Activated T-helper 1 cell treated with Interleukin-2 at 50 U/mL for 16 hours (primary cell): ENCODE data around the gene MYO1A.
"Not testable (repeated sequence)": the region's sequence is repeated elsewhere in the genome, so short reads cannot be mapped to it uniquely, and the experiment has no call there.

Source experiments
- DNase-seq: peaks from one replicate; pipeline ENCODE4 v3.0.0-alpha.2; 2020; ENCODE audit warnings: low read depth

MYO1A gene

DNA sequence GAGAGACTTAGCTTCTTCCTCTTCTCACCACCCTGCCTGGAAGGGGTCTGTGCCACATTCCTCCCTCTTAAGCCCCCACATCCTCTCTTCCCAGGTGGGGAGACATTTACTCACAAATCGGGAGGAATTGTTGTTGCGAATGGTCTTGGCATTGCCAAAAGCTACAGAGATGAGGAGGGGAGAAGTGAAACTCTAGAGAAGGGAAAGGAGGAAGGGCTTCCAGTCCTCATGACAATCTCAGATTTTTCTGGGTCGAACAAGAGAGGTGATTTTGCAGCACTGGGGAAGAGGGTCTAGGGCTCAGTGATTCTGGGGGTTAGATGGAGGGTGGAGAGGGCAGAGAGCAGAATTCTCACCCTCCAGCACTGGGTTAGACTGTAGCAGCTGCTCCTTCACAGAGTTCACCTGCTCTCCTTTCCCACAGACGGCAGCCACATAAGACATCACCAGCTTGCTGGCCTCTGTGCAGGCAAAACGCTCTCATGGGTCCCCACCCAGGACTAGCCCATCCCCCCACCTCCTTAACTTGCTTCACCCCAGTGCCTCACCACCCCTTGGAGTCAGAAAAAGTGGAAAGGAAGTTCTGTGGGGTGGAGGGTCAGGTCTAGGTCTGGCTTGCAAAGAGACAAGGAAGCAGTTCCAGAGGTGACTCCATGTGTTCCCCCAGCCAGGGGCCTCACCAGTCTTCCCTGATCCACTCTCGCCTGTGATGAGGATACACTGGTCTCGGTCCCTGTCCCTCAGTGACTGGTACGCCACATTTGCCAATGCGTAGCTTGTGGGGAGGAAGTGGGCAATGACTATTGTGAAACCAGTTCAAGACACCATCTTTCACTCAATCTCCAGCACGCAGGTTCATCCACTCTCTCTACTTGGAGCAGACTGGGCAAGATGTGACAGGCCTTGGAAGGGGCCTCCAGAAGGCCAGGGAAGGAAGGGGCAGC is 2.7 kb downstream of the MYO1A start:
- DNase-seq: no peak

DNA sequence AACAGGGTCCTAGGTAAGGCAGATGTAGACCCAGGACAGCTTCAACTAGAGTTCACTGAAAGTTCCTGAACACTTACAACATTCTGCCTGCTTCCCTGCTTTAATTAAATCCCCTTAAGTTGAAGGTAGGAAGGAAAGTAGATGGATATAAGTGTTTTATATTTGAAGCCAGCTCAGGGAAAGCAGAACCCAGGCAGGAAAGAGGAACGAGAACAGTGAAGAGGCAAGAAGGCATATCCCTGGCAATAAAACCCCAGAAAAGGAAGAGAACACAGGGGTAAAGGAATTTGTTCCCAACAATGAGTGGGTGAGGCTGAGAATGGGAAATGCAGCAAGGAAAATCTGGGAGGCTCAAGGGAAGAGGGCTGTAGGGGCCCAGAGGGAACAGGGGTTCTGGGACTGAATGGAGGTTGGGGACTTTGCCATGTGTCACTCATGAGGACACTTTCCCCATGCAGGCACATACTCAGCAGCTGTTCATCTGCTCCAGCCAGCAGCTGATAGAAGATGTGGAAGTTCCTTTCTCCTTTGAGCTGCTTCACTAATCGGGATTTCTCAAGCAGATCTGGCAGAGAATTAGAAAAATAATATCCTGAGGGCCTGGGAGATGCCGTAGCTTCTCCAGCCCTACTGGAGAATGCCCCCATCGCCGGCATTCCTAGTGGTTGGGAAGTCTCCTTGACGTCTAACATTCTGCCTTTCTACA is 3.7 kb downstream of the MYO1A start:
- DNase-seq: no peak

DNA sequence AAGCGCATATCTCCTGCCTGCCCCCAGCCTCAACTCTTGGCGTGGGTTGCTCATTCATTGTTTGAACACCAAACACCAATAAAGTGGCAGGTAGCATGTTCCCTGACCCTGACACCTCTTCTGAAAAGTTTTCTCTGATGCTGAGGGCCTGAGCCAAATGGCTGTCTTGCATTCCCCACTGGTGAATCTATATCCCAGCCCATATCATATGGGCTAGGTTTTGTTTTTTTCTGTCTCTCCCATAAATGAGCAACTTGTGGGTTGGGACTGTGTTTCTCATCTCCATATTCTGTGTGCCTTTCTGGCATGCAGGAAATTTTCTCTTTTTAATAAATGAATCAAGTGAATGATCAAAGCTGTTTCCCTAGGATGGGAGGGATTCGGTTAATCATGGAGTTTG is 5.0 kb downstream of the MYO1A start:
- DNase-seq: no peak

DNA sequence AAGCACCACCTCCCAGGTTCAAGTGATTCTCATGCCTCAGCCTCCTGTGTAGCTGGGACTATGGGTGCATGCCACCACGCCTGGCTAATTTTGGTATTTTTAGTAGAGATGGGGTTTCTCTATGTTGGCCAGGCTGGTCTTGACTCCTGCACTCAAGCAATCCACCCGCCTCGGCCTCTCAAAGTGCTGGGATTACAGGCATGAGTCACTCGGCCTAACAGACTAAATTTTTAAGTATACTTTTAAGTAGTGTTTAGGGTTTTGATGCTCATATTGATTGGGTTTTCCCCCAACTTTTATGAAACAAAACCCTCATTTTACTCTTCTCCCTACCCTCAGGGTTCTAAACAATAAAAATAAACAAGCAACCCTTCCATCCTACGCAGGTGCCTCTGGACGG is 5.5 kb downstream of the MYO1A start:
- no peak for DNase-seq

DNA sequence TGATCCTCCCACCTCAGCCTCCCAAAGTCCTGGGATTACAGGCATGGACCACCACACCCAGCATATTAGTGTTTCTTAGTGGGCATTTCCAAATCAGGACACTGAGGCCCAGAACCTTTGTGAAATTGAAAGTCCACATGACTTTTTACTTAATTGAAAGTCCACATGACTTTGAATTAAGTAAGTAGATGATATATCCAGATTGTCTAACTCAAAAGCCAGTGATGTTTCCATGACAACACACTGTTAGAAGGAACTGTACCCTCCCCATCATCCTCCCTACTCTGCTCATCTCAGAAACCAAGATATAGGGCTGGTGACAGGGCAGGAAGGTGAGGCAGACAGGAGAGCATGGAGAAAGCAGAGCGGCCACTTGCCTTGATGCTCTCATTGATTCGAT is 7.2 kb downstream of the MYO1A start:
- DNase-seq: no peak

DNA sequence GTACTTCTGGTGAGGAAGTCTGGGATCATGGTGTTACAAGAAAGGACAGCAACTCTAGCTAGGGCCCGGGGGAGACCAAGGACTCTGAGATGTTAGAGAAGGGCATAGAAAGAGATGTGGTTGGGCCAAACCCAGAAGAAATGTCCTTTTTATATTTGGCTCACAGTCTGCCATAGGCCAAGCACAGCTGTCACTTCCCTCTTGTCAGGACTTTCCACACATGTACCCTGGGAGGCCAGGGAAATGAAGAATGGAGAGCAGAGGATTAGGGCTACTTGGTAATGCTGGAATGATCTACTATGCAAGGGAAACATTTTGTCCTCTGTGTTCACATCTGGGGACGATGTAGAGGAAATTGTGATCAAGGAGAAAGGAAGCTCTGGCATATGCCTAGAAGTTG is 9.2 kb downstream of the MYO1A start:
- no peak for DNase-seq

DNA sequence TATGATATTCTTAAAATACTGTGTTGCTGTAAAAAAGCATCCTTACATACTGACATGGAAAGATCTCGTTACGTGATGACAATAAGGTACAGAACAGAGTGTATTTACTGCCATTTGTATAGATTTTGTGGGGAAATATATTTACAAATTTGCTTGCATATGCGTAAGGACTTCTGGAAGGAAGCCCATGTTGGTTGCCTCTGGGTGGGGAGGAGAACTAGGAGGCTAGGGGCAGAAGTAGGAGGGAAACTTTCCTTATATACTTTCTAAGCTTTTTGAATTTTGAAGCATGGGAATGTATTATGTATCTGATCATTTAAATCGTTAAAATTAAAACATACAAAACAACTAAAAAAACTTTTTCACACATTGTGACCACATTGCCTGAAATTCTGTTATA is 9.7 kb downstream of the MYO1A start:
- no peak for DNase-seq

DNA sequence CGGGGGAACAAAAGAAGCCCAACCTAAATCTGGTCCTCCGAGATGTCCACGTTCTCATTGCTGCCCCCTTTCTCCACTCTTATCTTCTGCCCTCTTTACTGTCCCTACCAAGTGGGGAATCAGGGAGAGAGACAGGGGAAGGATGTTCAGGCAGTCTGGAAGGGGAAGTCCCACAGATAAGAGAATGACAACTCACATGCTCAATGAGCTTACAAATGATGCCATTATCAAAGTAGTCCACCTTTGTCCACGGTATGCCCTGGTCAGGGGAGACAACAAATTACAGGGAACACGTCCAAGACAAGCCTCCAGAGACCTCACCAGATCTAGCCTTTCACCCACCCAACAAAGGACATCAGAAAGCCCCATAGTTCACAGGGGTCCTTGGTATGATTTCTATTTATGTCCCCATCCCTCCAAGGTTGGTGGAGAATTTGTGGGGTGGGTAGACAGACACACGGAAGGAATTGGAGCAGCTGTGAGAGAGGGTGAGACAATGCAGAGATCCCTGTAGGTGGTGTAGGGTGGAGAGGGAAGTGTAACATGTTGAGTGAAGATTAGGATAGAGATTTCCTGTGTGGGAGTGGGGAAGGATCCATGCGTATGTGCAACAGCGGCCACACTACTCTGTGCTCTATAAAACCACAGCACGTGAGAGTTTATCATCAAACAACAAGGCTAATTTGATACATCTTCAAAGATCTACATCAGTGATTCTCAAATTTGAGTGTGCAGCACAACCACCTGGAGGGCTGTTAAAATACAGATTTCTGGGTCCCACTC is 10.7 kb downstream of the MYO1A start:
- DNase-seq: no peak

DNA sequence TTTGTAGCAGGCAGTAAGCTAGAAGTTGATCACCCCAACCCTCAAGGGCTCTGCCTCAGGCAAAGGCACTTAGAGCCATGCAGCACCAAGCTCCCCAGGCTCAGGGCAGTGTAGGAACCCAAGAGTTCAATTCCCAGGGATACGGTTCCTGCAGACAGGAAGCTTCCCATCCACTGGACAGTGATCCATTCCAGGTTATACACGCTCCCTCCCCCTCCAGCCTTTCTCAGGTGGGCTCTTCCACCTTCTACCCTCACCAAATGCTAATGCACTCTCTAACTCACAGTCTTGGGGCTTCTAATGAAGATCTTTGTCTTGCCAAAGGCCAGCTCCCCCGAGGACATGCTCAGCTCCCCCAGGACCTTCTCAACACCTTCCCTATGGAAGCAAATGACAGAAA is 12.7 kb downstream of the MYO1A start:
- DNase-seq: no peak

DNA sequence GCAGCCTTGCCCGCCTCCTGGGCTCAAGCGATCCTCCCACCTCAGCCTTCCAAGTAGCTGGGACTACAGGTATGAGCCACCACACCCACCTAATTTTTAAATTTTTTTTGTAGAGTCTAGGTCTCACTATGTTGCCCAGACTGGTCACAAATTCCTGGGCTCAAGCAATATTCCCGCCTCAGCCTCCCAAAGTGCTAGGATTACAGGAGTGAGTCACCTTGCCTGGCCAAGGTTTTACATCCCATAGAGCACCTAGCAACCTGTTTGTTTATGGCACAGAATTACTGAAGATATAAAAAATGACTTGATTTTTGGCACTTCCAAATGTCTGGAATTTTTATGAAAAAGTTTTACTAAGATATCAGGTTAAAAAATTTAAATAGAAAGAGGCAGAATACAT is 16.5 kb downstream of the MYO1A start:
- no peak for DNase-seq

DNA sequence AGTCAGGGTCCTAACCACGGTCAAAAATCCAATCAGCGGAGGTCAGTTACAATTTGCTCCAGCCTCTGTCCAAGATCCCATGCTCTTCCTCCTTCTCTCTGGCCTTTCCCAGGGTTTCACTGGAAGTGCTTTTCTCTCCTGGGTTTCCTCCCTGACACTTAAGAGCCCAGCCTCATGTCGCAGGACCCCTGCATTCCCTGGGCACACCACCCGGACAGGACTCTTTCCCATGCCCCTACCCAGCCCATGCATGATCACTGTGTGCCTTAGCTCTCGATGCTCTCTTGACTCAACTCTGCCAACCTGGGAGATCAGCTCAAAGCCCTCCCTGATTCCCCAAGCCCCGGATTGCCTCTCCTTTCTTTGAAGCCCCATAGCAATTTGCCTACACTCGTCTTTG is 18.1 kb downstream of the MYO1A start:
- DNase-seq: no peak

DNA sequence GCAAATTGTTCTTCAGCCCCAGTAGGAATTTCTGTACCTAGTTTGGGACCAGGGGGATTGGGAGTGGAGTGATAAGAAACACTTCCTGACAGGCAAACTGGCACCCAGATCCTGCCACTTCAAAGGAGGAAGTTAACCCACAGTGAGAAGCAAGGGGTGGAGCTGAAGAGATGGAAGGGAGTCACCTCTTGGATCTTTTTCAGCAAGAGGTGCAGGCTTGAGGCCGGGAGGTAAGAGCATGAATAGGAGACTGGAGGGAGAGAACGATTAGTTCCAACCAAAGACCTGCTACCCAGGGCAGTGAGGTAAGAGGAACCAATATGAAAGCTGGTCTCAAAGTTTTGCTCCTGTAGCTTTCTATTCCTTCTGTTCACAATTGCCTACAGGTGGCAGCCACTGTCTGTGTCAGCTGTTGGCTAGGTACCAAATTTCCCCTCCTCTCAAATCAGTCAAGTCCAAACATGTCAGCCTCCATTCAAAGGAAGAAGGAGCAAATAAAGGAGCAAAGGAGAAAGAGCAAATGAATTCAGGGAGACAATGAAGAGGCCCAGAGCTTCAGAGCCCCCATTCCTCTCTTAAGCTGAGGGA is 18.7 kb downstream of the MYO1A start:
- no peak for DNase-seq

DNA sequence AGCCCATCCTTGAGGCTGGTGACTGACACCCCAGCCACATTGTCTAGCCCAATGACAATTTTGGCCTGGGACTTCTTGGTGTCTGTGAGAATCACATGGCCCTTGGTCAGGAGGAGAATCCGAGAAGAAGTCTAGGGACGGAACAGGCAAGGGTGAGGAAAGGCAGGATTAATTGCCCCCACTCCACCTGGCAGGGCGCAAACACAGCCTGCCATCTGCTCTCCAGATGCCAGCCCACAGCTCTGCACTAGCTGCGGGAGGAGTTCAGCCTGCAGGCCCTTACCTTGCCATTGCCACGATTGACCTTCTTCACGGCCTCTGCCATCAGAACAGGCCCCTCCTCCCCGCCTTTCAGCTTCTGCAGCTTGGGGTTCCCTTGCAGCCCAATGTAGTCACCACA is 20.5 kb downstream of the MYO1A start:
- DNase-seq: no peak

DNA sequence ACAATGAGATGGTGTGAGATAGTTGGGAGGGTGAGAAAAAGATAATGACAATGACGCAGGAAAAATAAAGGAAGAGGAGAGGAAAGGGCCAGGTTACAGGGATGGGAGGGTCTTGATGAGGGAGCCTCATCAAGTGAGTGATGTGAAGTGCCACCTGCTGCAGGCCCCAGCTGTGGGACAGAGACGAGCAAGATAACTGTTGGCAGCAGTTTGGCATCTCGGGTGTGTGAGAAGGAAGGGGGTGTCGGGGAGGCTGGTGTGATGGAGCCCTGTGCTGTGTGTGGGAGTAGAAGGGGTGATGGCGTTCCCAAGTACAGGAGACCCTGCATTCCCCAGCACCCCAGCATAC is 22.1 kb downstream of the MYO1A start:
- no peak for DNase-seq

DNA sequence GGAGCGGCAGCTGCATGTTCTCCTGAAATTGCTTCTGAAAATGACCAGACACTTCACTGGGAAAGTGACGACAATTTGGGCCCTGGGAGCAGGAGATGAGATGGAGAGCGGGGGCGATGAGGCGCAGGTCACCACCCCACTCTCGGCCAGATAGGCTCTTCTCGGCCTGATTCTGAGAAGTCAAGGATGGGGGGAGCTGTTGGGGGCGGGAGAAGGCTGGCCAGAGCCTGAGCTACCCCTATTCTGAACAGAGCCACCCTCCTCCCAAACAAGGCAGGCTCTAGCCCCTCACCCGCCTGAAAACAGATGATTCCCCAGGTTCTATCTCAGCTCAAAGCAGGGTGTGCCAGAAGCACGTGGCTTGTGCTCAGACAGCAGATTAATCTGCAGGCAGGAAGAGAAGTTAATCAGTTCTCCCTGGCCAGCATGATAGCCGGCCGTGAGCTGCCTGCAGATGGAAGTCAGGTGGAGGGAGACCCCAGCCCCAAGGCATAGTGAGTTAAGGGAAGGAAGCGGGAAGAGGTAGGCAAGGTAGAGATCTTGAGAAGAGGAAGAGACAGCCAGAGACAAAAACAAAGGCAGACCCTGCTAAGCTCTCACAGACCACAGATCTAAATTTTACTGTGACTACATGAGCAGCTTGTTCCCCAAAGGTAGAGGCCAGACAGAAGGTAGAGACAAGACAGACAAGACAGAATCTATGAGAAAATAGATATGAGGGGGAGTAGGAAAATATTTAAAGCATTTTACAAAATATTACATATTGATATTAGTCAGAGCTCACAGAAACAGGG is 22.7 kb downstream of the MYO1A start:
- no peak for DNase-seq

DNA sequence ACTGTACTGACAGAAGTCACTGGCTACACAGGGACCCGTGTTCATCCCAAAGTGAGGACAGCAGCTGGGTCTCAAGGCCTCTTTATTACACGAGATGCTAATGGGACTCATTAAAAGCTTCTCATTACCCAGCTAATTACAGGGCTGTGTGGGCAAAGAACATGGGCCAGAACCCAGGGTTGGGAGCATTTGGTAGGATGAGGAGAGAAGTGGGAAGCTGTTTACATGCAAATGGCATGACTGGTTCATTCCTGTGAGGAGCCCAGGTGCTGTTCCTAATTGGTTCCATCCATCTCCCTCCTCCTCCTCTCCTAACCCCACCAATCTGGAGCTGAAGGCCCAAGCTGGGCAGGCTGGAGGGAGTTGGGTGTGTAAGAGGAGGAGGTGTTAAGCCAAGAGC is 24.7 kb downstream of the MYO1A start:
- no peak for DNase-seq

DNA sequence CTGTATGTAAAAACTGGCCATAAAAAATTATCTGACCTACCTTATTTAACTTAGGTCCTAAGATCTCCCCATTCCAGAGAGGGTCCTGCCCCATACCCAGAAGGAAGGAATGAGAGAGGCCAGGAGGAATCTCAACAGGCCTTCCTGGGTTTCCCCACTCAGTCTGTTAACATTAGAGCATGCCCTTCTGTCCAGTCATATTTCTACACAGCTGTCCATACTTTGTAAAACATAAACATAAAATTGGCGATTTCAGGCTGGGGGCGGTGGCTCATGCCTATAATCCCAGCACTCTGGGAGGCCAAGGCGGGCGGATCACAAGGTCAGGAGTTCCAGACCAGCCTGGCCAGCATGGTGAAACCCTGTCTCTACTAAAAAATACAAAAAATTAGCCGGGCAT is 27.6 kb downstream of the MYO1A start:
- not testable (repeated sequence) for DNase-seq

DNA sequence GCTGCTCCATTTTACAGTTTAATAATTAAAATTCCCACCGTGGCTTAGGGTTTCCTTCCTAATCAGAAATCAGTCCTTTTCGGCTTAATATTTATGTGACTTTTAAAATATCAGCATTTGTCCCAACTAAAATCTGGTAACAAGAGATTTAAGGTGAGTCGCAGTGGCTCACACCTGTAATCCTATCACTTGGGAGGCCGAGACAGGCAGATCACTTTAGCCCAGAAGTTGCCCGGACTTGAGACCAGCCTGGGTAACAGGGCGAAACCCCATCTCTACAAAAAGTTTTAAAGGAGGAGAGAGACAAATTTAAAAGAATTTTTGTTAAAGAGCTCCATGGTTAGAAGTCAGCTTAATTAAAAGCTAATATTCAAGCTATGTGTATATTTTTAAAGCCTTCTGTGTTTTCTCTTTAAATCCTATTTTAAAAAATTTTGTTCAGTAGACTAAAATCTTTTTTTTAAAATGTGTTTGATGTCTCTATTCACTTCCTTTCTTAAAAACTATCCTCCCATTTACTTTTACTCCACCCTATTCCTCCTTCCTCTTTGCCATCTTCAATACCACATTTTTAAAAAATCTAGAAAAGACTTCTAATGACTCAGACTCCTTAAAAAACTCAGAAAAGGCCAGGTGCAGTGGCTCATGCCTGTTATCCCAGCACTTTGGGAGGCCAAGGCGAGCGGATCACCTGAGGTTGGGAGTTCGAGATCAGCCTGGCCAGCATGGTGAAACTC is 29.8 kb downstream of the MYO1A start:
- no peak for DNase-seq

DNA sequence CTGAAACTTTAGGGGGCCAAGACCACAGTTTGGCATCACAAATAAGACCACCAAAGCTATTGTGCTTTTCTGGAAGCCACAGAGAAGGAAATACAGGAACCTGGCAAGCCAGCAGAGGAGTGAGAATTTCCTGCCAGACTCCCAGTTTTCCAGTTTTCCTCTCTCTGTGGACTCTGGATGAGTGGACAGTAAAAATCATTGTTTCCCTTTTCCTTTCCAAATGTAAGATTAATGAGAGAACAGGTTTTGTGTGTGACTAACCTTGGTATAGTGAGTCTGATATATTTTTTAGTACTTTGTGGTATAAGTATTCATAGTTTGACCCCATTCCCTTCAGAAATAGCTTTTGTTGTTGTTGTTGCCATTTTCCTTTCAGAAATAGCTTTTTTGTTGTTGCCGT is 31.0 kb downstream of the MYO1A start:
- DNase-seq: no peak

DNA sequence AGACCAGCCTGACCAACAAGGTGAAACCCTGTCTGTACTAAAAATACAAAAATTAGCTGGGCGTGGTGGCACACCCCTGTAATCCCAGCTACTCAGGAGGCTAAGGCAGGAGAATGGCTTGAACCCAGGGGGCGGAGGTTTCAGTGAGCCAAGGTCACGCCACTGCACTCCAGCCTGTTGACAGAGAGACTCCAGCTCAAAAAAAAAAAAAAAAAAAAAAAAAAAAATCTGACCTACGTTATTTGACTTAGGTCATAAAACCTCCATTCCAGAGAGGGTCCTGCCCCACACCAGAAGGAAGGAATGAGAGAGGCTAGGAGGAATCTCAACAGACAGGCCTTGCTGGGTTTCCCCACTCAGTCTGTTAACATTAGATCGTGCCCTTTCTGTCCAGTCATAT is 31.6 kb downstream of the MYO1A start:
- DNase-seq: not testable (repeated sequence)

DNA sequence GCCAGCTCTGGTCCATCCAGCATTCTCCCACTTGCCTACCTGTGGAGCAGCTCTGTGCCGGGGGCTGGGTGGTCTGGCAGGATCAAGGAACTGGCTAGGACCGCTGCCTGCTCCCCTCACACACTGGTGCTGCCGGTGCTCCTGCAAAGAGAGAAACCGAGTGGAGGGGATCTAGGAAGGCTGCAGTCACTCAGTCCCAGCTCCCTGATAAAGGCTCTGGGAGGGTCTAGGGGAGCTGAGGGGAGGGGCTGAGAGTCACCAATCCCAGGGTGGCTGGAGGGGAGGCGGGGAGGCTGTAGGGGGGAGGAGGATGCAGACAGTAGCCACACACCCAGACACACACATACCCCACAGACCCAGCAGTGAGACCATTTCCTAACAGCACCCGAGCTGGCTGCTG is 33.6 kb downstream of the MYO1A start, which contains the start of gene TAC3:
TAC3 (minus strand) TSS at position 182 of the 400 bp plus-strand sequence. CDS start 732 bp downstream, outside the sequence.
- no peak for DNase-seq
